GM19239 (cell line): ENCODE measurements around the gene XNDC1N.
"Not testable (repeated sequence)": the region's sequence is repeated elsewhere in the genome, so short reads cannot be mapped to it uniquely, and the experiment has no call there.

Experiments
- DNase-seq: peaks from one replicate; pipeline ENCODE4 v3.0.0; 2011; ENCODE audit warnings: low spot score; ENCODE audit not compliant: insufficient read length
- FAIRE-seq: peaks from 2 replicates; lab custom pipeline; 2011; peaks lifted over from hg19 to GRCh38; lab: Jason Lieb, UNC

XNDC1N gene

DNA sequence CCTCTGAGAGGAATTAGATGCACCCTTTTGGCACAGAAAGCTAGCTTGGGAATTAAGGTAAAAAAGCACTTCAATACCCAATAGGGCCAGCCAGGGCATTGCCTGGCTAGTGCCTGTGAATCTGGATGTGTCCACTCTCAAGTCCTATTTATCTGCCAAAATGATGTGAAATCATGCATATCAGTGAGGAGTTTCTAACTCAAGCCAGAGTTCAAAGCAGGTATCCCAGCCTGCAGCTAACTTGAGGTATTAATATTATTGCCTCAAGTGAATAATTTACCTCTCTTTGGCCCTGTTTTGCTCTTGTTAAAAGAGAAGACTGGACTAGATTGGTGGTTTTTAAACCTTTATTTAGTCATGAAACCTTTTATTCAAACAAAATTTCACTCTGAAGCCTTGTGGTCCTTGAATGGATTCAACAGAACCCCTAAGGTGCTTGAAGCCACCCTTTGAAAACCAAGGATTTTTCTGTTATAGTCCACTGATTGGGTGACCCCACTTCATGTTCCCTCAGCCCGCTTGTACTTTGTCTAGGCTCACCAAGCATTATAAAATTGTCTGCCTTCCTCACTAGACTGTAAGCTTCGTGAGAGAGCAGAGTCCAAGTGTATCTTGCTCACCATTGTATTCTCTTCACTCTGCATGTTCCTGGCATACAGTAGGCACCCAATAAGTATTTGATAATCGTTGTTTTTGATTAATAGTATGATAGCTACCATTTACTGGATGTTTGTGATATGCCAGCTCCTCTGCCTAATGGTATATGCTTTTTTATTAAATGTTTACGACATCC, 4.9 kb upstream of the XNDC1N start:
- FAIRE-seq = peak; percentile 21
- DNase-seq = no peak

DNA sequence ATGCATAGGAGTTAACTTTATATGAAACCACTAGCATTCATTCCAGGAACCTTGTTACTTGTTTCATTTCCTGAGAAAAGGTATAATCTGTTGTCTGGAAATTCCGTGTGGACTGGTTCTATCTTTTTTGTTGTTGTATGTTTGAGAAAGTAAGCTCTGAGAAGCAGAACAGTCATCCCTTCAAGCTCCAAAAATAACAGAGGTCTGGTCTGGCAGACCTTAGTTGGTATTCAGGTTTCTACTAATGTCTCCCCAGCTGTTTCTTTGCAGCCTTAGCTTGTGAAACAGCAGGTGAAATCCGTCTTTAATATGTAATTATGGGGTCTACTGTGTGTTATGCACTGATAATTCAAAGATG, 2.8 kb upstream of the XNDC1N start:
- FAIRE-seq (no peak), DNase-seq (no peak)

DNA sequence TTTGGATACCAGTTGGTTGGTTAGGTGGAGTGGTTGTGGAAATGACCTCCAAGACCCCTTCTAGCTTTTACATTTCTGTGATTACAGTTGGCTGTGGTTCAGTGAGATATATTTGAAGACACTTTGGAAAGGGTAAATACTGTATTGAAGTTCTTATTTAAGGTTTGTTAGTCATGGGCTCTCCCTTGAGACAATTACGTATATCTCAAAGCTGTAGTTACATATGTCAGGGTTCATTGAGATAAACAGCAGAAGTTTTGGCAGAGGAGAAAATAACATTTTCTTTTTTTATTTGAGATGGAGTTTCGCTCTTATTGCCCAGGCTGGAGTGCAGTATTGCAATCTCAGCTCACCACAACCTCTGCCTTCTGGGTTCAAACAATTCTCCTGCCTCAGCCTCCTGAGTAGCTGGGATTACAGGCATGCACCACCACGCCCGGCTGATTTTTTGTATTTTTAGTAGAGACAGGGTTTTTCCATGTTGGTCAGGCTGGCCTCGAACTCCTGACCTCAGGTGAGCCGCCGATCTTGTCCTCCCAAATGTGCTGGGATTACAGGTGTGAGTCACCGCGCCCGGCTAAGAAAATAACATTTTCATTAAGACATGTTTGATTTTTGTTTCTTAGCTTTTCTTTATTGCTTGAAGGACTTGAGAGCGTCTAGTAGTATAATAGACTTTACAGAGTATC, 2.3 kb upstream of the XNDC1N start:
- DNase-seq (no peak), FAIRE-seq (no peak)

DNA sequence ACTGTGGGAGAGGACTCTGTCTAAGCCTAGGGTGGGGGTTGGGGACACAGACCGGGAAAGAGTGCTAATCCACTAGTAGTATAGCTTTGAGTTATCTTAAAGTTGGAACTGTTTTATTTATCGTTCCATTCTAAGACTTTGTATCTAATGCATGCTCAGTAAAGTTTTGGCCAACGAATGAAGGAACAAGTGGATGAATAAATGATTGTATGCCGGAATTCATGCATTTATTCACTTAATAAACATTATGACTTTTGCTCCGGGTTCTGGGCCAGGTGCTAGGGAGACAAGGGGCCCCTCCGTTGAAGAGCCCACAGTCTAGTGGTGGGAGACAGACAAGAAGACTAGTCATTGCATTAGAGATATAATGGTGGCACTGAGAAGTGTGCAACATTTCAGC, 1.1 kb upstream of the XNDC1N start:
- FAIRE-seq (no peak), DNase-seq (no peak)

DNA sequence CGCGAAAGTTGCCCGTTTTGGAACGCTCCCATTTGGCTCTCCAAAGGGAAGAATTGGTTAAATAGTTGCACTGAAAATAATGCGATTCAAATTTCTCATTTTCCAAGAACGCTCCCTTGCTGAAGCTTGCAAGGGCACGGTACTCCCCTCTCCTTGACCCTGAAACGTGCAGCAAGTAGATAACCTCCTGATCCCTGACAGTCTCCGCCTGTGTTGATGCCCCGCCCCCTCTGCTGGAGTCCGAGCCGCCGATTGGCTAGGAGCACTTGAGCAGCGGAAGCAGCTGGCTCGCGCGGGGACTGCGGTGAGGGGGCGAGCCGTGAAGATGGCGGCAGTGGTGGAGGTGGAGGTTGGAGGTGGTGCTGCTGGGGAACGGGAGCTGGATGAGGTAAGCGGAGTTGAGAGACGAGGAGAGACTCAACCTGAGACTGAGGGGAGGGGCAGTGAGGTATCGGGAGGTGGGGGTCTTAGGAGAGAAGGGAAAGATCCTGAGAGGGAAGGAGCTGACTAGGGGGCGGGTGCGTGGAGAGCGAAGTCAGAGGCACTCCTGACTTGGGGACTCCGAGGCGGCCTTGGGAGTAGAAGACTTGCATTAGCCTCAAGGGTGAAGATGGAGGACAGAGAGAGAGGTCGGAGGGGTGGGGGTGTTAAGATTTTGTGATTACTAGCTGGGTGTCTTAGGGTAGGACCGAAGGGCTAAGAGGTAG, 496 bp upstream of the XNDC1N start, which contains the start of gene RNF121:
Gene RNF121 (plus strand): TSS at position 310 of the 707 bp plus-strand sequence. CDS start 16 bp downstream, at position 326.
- DNase-seq = peak; percentile 76
- peak; percentile 96 for FAIRE-seq

DNA sequence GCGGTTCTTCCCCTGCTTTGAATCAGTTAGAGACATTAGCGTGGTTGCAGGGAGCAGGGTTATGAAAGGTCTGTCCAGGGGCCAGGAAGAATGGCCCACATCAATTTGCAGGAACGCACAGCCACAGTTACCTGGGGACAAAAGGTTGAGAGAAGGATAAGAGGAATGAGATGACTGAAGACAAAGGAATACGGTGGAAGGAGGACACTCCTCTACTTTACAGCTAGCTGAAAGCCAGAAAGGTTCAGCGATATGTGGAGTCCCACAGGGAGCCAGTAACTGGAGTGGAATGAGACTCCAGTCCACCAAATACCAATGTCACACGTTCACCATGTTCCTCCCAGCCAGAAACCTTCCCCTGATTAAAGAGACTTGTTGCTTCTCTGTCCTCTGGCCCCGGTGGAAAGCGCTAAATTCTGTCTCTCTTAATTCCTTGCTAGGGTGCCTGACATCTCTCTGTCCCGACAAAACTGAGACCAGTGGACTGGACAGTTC, 10.7 kb downstream of the XNDC1N start:
- FAIRE-seq (no peak), DNase-seq (no peak)

DNA sequence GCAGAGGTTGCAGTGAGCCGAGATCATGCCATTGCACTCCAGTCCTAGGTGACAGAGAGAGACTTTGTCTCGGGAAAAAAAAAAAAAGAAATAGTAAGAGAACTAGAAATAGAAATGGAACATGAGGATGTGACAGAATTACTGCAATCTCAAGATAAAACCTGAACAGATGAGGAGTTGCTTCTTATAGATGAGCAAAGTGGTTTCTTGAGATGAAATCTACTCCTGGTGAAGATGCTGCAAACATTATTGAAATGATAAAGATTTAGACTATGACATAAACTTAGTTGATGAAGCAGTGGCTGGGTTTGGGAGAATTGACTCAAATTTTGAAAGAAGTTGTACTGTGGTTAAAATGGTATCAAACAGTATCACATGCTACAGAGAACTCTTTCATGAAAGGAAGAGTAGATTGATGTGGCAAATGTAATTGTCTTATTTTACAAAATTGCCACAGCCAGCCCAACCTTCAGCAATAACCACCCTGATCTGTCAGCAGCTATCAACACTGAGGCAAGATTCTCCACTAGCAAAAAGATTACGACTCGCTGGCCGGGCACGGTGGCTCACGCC, 13.7 kb downstream of the XNDC1N start:
- FAIRE-seq = no peak

DNA sequence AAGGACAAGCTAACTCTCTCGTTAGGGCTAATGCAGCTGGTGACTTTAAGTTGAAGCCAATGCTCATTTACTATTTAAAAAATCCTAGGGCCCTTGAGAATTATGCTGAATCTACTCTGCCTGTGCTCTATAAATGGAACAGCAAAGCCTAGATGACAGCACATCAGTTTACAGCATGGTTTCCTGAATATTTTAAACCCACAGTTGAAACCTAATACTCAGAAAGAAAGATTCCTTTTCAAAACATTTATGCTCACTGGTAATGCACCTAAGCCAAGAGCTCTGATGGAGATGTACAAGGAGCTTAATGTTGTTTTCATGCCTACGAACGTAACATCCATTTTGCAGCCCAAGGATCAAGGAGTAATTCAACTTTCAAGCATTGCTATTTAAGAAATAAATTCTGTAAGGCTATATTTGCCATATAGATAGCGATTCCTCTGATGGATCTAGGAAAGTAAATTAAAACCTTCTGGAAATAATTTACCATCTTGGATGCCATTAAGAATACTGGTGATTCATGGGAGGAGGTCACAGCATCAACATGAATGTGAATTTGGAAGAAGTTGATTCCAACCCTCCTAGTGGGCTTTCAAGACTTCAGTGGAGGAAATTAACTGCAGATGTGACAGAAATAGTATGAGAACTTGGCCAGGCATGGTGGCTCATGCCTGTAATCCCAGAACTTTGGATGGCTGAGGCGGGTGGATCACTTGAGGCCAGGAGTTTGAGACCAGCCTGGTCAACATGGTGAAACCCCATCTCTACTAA, 14.5 kb downstream of the XNDC1N start:
- FAIRE-seq = no peak
- no peak for DNase-seq

More for the DNA sequence above, 13.7 kb downstream of the XNDC1N start:
- no peak for DNase-seq

DNA sequence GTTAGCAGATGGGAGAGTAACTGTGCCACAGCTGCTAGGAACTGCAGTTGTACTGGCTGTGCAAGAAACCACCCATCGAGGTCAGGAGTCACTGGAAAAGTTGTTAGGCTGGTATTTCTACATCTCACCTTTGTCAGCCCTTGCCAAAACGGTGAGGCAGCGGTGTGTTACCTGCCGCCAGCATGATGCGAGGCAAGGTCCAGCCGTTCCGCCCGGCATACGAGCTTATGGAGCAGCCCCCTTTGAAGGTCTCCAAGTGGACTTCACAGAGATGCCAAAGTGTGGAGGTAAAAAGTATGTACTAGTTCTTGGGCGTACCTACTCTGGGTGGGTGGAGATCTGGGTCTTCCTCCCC, 16.4 kb downstream of the XNDC1N start:
- not testable (repeated sequence) for FAIRE-seq, DNase-seq

DNA sequence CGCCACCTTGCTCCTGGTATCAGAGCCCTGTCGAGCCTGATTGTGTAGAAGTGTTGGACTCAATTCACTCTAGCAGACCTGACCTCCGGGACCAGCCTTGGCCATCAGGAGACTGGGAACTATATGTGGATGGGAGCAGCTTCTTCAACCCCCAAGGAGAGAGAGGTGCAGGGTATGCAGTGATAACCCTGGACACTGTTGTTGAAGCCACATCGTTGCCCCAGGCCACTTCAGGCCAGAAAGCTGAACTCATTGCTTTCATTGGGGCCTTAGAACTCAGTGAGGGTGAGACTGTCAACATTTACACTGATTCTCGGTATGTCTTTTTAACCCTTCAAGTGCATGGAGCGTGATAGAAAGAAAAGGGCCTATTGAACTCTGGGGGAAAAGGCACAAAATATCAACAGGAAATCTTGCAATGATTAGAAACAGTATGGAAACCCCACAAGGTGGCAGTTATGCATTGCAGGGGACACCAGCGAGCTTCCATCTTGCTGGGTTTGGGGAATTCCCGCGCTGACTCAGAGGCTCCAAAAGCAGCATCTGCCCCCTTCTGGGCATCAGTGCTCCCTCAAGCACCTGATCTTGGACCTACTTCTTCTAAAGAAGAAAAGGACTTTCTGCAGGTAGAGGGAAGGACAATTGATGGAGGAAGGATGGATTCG, 16.9 kb downstream of the XNDC1N start:
- FAIRE-seq, DNase-seq: not testable (repeated sequence)

DNA sequence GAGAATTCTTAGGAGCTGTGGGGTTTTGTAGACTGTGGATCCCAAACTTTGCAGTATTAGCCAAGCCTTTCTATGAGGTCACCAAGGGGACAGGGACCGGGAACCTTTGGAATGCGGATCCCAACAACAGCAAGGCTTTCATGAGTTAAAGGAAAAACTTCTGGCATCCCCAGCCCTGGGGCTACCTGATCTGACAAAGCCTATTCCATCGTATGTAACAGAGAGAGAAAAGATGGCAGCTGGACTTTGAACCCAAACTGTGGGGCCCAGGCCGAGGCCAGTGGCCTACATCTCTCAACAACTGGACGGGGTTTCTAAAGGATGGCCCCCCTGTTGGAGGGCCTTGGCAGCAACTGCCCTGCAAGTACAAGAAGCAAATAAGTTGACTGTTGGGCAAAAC, 17.6 kb downstream of the XNDC1N start:
- DNase-seq, FAIRE-seq: not testable (repeated sequence)

DNA sequence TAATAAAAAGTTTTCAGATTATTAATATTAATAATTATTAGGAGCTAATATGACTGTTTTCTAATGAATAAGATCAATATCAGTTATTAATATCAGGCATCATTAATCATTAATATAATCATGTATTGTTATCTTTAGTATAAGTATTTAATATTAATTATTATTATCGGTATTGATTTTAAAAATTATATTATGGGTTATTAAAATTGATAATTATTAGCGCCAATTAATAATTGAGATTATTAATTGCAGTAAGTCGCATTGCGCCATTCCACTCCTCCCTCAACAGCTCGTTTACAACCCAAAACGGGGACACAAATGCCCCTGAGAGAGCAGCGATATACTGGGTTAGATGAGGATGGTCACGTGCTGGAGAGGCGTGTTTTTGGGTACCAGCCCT, 20.2 kb downstream of the XNDC1N start:
- no peak for DNase-seq
- no peak for FAIRE-seq

DNA sequence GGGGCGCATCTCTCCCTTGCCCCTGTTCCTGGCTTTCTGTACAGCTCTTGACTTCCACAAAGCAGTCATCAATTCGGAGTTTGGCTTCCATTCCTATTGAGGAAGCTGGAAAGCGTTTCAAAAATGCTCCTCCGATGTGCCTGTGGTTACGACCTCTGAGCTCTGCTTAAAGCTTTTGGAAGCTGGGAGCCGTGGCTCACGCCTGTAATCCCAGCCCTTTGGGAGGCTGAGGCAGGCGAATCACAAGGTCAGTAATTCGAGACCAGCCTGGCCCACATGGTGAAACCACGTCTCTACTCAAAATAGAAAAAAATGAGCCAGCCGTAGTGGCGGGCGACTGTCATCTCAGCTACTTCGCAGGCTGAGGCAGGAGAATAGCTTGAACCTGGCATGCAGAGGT, 27.3 kb downstream of the XNDC1N start:
- not testable (repeated sequence) for FAIRE-seq

DNA sequence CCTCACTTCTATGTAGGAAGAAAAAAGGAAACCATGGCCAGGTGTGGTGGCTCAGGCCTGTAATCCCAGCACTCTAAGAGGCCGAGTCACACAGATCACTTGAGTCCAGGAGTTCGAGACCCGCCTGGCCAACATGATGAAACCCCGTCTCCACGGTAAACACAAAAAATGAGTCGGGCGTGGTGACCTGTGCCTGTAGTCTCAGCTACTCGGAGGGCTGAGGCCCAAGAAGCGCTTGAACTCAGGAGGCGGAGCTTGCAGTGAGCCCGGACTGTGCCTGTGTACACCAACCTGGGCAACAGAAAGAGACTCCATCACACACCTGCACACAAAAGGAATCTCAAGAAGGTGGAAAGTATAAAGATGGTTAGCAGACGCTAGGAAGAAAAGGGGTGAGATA, 32.4 kb downstream of the XNDC1N start:
- DNase-seq = no peak
- FAIRE-seq = no peak

More for the DNA sequence above, 27.3 kb downstream of the XNDC1N start:
- not testable (repeated sequence) for DNase-seq

DNA sequence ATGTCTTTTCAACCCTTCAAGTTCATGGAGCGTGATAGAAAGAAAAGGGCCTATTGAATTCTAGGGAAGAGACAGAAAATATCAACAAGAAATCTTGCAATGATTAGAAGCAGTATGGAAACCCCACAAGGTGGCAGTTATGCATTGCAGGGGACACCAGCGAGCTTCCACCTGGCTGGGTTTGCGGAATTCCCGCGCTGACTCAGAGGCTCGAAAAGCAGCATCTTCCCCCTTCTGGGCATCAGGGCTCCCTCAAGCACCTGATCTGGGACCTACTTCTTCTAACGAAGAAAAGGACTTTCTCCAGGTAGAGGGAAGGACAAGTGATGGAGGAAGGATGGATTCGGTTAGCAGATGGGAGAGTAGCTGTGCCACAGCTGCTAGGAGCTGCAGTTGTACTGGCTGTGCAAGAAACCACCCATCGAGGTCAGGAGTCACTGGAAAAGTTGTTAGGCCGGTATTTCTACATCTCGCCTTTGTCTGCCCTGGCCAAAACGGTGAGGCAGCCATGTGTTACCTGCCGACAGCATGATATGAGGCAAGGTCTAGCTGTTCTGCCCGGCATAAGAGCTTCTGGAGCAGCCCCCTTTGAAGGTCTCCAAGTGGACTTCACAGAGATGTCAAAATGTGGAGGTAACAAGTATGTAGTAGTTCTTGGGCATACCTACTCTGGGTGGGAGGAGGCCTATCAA, 39.1 kb downstream of the XNDC1N start:
- not testable (repeated sequence) for DNase-seq, FAIRE-seq

DNA sequence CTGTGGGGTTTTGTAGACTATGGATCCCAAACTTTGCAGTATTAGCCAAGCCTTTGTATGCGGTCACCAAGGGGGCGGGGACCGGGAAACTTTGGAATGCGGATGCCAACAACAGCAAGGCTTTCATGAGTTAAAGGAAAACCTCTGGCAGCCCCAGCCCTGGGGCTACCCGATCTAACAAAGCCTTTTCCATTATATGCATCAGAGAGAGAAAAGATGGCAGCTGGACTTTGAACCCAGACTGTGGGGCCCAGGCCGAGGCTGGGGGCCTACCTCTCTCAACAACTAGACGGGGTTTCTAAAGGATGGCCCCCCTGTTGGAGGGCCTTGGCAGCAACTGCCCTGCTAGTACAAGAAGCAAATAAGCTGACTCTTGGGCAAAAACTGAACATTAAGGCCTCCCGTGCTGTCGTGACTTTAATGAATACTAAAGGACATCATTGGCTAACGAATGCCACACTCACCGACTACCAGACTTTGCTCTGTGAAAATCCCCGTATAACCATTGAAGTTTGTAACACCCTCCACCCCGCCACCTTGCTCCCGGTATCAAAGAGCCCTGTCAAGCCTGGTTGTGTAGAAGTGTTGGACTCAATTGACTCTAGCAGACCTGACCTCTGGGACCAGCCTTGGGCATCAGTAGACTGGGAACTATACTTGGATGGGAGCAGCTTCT, 39.9 kb downstream of the XNDC1N start:
- not testable (repeated sequence) for FAIRE-seq, DNase-seq

DNA sequence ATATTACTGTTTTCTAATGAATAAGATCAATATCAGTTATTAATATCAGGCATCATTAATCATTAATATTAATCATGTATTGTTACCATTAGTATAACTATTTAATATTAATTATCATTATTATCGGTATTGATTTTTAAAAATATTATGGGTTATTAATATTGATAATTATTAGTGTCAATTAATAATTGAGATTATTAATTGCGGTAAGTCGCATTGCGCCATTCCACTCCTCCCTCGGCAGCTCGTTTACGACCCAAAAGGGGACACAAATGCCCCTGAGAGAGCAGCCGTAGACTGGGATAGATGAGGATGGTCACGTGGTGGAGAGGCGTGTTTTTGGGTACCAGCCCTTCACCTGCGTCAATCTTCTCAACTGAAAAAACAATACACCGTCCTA, 42.6 kb downstream of the XNDC1N start:
- not testable (repeated sequence) for DNase-seq, FAIRE-seq
